ENCODE data around the gene MCC.

Gene MCC

DNA sequence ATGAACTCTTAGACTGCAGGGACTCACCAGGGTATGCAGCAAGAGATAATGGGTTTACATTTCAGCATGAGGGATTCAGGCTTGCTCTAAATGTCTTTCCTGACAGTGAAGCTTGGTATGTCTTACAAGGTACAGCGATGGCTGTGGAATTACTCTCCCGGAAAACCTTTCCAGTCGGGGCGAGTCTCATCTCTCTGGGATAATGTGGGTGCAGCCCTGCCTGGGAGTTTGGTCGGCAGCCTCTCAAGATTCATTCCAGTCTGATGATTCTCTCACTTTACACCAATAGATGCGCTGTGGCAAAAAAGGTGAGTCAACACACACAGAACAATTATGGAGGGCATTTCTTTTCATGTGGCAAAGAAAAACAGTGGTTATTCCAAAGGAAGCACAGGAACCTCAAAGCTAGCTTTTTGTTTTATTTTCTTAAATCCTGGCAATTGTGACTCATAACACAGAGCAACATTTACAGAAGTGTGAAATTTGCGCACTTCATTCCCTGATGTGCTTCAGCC lies 321.3 kb downstream of the MCC start:
- no peak for DNase-seq

DNA sequence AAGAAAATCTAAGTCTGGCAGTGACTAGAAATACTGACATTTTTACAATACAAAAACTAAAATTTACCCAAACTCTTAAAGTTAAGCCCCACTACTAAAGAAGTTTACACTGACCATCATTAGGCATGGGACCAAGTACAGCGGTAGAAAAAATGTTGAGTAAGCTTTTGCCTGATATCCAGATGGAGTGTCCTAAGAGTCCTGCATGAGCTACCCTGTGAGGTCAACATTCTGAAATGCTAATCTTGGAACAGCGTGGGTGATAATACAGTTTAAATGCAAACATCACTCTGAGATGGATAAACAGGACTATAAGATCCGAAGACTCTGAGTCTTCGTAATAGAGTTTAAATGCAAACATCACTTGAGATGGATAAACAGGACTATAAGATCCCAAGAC lies 322.0 kb downstream of the MCC start:
- DNase-seq = no peak

DNA sequence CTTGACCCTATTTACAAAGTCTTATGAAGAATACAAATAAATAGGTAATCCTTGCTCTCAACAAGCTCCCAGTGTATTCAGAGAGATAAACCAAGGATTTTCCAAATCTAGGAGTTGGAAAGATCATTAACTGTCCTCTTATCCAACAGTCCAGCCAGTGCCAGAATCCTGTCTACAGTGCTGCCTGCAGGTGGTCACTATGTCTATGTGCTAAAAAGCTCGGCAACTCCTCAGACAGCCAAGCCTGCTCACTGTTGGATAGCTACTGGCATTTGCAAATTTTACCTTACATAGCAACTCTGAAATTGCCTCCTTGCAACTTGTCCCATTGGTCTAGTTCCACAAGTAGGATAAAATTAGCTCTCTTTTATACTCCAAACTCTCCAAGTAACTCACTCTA lies 324.2 kb downstream of the MCC start:
- DNase-seq = no peak

- no peak for DNase-seq
Measured at GRCh38 chr5:113163328-113163727, 324.9 kb downstream of the MCC start.

DNA sequence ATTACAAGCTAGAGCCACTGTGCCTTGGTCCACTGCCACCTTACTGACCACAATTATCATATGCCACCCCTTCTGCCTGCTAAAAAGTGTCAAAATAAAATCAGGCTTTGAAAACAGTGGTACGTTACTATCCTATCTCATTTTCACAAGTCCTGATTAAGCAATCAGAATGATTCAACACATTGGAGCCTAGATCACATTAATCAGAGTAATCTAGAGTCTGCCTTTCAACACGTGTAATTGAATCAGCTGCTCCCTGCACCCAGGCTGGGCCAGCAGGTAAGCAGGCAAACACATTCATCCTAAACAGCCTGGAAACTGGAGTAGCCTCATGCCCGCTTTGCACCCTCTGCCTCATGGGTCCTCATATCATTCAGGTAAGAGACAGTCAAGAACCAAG lies 325.5 kb downstream of the MCC start:
- no peak for DNase-seq

DNA sequence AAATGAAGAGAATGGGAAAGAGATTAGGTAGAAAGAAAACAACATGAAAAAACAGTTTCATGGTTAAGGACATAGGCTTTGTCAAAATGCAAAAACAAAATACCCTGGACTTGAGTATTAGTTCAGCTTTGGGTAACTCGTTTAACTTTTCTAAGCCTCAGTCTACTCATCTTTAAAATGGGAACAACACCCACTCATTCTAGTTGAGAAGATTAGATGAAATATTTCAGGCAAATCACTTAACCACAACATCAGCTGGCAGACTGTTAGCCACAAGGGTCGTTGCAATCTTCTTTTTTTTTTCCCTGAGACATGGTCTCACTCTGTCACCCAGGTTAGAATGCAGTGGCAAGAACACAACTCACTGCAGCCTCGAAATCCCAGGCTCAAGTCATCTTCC lies 326.0 kb downstream of the MCC start:
- no peak for DNase-seq

DNA sequence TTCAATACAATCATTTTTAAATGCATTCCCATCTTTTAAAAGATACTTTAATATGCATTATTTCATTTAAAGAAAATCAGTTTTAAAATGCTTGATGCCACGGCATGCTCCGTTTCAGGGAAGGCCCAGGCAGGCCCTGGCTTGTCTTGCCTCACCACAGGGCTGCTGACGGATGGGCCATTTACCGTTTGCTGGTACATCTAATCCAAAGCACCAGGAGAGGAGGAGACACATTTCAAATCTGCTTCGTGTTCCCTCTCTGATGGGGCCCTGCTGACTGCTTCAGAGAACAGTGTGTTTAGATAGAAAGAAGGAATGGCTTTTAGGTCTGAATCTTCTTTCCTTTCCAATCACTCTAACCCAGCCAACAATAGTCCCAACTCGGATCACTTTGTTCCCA lies 326.4 kb downstream of the MCC start:
- DNase-seq = no peak

GRCh38 chr5:113157886-113158285 lies 330.4 kb downstream of the MCC start:
- no peak for DNase-seq

GRCh38 chr5:113156271-113156877 lies 331.9 kb downstream of the MCC start:
- no peak for DNase-seq

- DNase-seq = no peak
Measured at GRCh38 chr5:113153512-113154097, 334.6 kb downstream of the MCC start.

- no peak for DNase-seq
Measured at GRCh38 chr5:113152380-113152740, 335.9 kb downstream of the MCC start.

DNA sequence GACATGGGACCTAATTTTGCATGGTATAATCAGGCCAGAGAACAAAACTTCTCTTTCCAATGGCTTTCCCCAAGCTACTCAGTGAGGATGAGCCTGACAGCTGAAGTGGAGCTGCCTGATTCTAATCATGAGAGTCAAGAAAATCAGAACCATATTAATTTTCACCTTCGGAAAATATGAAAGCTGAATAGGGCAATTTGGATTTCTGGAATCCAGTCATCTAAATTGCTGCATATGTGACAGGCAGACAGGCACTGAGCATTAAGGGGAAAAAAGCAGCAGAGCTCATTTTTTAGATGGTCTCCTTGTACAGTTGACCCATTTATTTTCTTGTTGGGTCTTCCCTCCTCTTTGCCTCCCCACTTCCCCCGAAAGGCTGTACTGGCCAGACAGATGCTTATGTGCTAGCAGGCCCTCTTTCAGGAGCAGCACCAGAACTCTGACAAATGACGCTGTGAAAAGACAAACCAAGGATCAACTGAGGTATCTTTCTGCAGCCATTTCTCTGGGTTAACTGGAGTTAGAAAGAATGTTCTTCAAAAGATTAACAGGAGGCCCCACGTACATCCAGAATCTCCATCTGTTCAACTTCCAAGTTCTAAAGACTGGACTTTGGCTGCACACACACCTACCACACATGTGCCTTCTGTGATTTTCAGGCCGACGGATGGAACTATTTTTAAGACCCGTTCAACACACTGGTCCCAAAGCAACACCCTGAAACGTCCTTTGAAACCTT lies 336.4 kb downstream of the MCC start:
- DNase-seq = no peak

DNA sequence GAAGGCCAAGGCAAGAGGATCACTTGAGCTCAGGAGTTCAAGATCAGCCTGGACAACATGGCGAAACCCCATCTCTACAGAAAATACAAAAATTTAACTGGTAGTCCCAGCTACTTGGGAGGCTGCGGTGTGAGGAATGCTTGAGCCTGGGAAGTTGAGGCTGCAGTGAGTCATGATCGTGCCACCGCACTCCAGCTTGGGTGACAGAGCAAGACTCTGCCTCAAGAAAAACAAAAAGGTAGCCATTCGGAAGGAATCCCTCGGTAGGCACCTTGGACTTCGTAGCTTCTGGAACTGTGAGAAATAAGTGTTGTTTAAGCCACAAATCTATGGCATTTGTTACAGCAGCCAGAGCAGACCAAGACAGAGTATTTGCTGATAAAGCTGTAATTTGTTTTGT lies 337.4 kb downstream of the MCC start:
- DNase-seq = no peak

DNA sequence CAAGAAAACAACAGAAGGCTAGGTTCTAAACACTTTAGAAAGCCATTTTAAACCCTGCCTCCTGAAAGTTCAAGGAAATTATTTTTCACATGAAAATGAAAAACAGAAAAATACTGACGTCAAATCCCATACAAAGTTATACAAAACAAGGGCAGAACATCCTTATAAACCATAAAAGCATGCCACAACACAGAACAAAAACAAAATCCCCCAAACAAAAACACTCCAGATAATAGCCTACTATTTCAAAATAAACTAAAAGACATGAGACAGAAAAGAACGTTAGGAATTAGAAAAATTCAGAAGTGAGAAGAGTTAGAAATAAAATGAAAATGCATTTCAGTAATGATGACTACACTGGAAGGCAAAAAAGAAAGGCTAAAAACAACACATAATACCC lies 338.0 kb downstream of the MCC start:
- DNase-seq = no peak

- no peak for DNase-seq
Measured at GRCh38 chr5:113147537-113147936, 340.7 kb downstream of the MCC start.

GRCh38 chr5:113147101-113147508 lies 341.1 kb downstream of the MCC start:
- no peak for DNase-seq

DNA sequence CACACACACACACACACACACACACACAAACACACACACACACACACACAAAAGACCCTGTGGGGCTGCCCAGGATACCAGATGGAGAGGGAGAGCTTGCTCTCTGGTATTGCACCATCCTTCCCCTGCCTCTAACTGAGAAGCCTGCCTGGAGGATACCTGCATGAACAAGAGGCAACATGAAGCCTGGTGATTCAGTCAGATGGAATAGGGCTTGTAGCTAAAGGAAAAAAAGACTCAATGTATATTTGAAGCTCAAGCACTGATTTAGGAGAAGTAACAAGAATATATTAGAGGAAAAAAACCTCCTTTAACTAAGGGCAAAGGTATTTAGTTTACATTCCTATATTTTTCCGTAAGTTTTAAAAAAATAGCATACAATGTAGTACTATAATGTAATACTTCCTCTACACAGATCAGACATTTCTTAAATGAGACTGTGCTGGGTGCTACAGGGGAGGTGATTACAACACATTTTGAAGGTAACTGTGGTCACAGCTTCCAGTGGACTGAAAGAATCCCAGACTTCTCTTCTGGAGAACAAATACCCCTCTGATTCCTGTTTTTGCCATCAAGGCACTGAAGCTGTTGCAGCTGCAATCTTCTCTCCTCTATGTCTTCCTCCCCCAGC lies 342.4 kb downstream of the MCC start:
- no peak for DNase-seq

GRCh38 chr5:113142186-113142585 lies 346.1 kb downstream of the MCC start:
- DNase-seq = no peak

- DNase-seq = no peak
Measured at GRCh38 chr5:113140837-113141671, 347.2 kb downstream of the MCC start.

GRCh38 chr5:113133211-113133975 lies 354.9 kb downstream of the MCC start:
- DNase-seq = no peak

- no peak for DNase-seq
Measured at GRCh38 chr5:113132564-113132963, 355.7 kb downstream of the MCC start.

Measured in effector CD8-positive, alpha-beta T cell (primary cell).